Measurements from ENCODE around the gene MFAP5.
"Not testable (repeated sequence)": the region's sequence is repeated elsewhere in the genome, so short reads cannot be mapped to it uniquely, and the experiment has no call there.

The MFAP5 gene

DNA sequence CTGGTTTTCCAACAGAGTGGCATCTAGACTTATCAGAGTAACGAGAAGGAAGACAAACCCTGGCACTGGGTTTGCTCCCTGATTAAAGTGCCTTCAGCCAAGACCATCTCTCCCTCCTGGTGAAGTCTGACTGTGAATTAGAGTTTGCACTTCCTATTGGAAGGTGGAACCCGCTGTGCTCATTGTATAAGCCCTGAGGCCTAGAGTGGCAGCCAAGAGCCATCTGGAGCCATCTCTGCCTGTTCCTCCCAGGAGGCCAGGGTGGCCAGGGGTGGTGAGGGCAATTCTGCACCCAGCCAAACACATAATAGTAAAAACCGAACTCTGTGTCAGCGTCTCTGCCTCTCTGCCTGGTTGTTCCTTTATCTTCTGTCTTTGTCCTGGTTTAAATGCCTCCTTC lies 25.0 kb downstream of the MFAP5 start:
- Histone ChIP-seq H3K4me1 (ENCODE audit: control insufficient read depth, insufficient read depth, low read length) (no peaks in the 10 kb centered on the region), H3K9ac (ENCODE audit: low read length) (no peak overlapping the region), H3K27me3 (ENCODE audit: control insufficient read depth, insufficient read depth, low read length) (no peaks in the 10 kb centered on the region), H3K27ac (ENCODE audit: low read depth, low read length) (no peak overlapping the region), H3K4me3 (ENCODE audit: low read length) (no peak overlapping the region), H3K36me3 (ENCODE audit: control insufficient read depth, insufficient read depth, low read length) (no peaks in the 10 kb centered on the region)

DNA sequence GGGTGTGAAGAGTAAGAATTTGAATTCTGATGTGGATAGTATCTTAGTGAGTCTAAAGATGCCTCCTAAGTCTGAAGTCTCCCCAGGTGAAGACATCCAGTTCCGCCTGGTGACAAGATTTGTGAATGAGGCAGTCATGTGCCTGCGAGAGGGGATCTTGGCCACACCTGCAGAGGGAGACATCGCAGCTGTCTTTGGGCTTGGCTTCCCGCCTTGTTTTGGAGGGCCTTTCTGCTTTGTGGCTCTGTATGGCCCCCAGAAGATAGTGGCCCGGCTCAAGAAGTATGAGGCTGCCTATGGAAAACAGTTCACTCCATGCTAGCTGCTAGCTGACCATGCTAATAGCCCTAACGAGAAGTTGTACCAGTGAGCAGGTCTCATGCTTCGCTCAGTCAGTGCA lies 25.4 kb downstream of the MFAP5 start:
- no peaks in the 10 kb centered on the region for H3K27me3 ChIP-seq (ENCODE audit: control insufficient read depth, insufficient read depth, low read length)
- no peak overlapping the region for H3K4me3 ChIP-seq (ENCODE audit: low read length)
- no peaks in the 10 kb centered on the region for H3K36me3 ChIP-seq (ENCODE audit: control insufficient read depth, insufficient read depth, low read length)
- no peaks in the 10 kb centered on the region for H3K4me1 ChIP-seq (ENCODE audit: control insufficient read depth, insufficient read depth, low read length)
- H3K9ac ChIP-seq (ENCODE audit: low read length) = no peak overlapping the region
- H3K27ac ChIP-seq (ENCODE audit: low read depth, low read length) = no peak overlapping the region

DNA sequence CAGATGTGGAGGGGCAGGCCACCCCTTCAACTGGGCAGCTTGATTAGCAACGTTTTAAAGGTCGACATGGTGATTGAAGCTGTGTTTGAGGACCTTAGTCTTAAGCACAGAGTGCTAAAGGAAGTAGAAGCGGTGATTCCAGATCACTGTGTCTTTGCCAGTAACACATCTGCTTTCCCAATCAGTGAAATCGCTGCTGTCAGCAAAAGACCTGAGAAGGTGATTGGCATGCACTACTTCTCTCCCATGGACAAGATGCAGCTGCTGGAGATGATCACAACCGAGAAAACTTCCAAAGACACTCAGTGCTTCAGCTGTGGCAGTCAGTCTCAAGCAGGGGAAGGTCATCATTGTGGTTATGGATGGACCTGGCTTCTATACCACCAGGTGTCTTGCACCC lies 26.0 kb downstream of the MFAP5 start:
- H3K4me3 ChIP-seq (ENCODE audit: low read length) = no peak overlapping the region
- no peaks in the 10 kb centered on the region for H3K4me1 ChIP-seq (ENCODE audit: control insufficient read depth, insufficient read depth, low read length)
- H3K27me3 ChIP-seq (ENCODE audit: control insufficient read depth, insufficient read depth, low read length) = no peaks in the 10 kb centered on the region
- no peaks in the 10 kb centered on the region for H3K36me3 ChIP-seq (ENCODE audit: control insufficient read depth, insufficient read depth, low read length)
- no peak overlapping the region for H3K27ac ChIP-seq (ENCODE audit: low read depth, low read length)
- no peak overlapping the region for H3K9ac ChIP-seq (ENCODE audit: low read length)

DNA sequence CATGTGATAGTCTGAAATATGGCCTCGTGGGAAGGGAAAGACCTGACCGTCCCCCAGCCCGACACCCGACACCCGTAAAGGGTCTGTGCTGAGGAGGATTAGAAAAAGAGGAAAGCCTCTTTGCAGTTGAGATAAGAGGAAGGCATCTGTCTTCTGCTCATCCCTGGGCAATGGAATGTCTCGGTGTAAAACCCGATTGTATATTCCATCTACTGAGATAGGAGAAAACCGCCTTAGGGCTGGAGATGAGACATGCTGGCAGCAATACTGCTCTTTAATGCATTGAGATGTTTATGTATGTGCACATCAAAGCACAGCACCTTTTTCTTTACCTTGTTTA lies 26.6 kb downstream of the MFAP5 start:
- H3K4me3 ChIP-seq (ENCODE audit: low read length); H3K27me3 ChIP-seq (ENCODE audit: control insufficient read depth, insufficient read depth, low read length); H3K4me1 ChIP-seq (ENCODE audit: control insufficient read depth, insufficient read depth, low read length); H3K9ac ChIP-seq (ENCODE audit: low read length); H3K36me3 ChIP-seq (ENCODE audit: control insufficient read depth, insufficient read depth, low read length); H3K27ac ChIP-seq (ENCODE audit: low read depth, low read length): not testable (repeated sequence)

DNA sequence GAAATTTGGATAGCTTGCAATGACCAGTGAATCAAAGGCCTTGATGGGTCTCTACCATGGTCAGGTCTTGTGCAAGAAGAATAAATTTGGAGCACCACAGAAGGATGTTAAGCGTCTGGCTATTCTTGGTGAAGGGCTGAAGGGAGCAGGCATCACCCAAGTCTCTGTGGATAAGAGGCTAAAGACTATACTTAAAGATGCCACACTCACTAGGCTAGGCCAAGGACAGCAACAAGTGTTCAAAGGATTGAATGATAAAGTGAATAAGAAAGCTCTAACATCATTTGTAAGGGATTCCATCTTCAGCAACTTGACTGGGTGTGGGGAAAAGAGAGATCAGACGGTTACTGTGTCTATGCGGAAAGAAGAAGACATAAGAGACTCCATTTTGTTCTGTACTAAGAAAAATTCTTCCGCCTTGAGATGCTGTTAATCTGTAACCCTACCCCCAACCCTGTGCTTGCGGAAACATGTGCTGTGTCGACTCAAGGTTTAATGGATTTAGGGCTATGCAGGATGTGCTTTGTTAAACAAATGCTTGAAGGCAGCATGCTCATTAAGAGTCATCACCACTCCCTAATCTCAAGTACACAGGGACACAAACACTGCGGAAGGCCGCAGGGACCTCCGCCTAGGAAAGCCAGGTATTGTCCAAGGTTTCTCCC lies 27.2 kb downstream of the MFAP5 start:
- not testable (repeated sequence) for H3K4me1 ChIP-seq (ENCODE audit: control insufficient read depth, insufficient read depth, low read length); H3K27me3 ChIP-seq (ENCODE audit: control insufficient read depth, insufficient read depth, low read length); H3K36me3 ChIP-seq (ENCODE audit: control insufficient read depth, insufficient read depth, low read length); H3K27ac ChIP-seq (ENCODE audit: low read depth, low read length); H3K4me3 ChIP-seq (ENCODE audit: low read length); H3K9ac ChIP-seq (ENCODE audit: low read length)

DNA sequence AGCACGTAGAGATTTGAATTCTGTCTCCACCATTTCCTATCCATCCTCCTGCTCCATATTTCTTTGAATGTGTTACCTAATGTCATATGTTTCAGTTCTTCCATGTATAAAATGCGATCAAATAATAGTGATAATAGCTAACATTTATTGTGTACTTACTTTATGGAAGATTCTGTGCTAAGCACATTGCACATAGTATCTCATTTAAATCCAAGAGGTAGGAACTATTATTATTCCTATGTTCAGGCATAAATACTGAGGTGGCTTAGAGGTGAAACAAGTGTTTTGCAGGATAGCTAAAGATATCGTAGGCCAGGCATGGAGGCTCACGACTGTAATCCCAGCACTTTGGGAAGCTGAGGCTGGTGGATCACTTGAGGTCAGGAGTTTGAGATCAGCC lies 32.5 kb downstream of the MFAP5 start:
- H3K27ac ChIP-seq (ENCODE audit: low read depth, low read length) = no peak overlapping the region
- H3K27me3 ChIP-seq (ENCODE audit: control insufficient read depth, insufficient read depth, low read length) = no peaks in the 10 kb centered on the region
- no peaks in the 10 kb centered on the region for H3K4me1 ChIP-seq (ENCODE audit: control insufficient read depth, insufficient read depth, low read length)
- H3K36me3 ChIP-seq (ENCODE audit: control insufficient read depth, insufficient read depth, low read length) = no peaks in the 10 kb centered on the region
- no peak overlapping the region for H3K9ac ChIP-seq (ENCODE audit: low read length)
- no peak overlapping the region for H3K4me3 ChIP-seq (ENCODE audit: low read length)

DNA sequence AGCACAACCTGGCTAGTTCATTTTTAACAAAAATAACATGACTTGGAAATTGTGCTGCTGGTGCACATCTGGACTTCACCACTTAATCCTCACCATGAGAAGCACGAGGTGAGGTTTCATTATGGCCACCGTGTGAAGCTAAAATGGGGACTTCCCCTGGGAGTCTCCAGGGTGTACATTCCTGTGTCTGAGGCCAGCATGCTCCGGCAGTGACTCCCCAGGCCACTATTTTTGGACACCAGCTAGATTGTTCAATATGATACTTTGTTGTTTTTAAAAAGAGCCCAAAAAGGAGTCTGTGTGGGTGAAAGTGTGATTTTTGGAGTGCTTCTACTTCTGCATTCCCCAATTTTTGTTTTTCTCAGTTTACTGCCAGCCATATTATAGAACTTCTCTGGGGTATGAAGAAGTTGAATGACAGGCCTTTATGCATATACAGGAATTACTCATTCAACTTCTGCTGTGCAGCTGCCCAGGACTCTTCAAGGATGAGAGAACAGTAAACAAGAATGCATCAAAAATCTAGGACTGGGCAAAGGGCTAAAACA lies 33.1 kb downstream of the MFAP5 start:
- no peaks in the 10 kb centered on the region for H3K4me1 ChIP-seq (ENCODE audit: control insufficient read depth, insufficient read depth, low read length)
- H3K4me3 ChIP-seq (ENCODE audit: low read length) = no peak overlapping the region
- H3K27ac ChIP-seq (ENCODE audit: low read depth, low read length) = no peak overlapping the region
- no peaks in the 10 kb centered on the region for H3K27me3 ChIP-seq (ENCODE audit: control insufficient read depth, insufficient read depth, low read length)
- H3K9ac ChIP-seq (ENCODE audit: low read length) = no peak overlapping the region
- H3K36me3 ChIP-seq (ENCODE audit: control insufficient read depth, insufficient read depth, low read length) = no peaks in the 10 kb centered on the region

DNA sequence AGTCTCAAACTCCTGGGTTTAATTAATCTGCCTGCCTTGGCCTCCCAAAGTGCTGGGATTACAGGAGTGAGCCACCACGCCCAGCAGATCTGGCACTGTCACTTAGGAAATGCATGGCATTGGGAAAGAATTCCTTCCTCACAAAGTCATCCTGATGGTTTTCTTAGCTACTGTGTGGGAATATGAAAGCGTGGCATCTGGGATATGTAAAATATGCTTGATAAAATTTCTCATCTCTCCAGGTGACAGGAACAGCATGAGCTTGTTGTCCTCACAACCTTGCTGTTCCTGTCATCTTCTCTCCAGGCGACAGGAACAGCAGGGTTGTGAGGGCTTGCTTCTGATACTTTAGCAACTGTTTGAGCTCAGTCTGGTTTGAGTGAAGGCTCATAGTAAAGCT lies 33.9 kb downstream of the MFAP5 start:
- no peak overlapping the region for H3K27ac ChIP-seq (ENCODE audit: low read depth, low read length)
- no peaks in the 10 kb centered on the region for H3K36me3 ChIP-seq (ENCODE audit: control insufficient read depth, insufficient read depth, low read length)

DNA sequence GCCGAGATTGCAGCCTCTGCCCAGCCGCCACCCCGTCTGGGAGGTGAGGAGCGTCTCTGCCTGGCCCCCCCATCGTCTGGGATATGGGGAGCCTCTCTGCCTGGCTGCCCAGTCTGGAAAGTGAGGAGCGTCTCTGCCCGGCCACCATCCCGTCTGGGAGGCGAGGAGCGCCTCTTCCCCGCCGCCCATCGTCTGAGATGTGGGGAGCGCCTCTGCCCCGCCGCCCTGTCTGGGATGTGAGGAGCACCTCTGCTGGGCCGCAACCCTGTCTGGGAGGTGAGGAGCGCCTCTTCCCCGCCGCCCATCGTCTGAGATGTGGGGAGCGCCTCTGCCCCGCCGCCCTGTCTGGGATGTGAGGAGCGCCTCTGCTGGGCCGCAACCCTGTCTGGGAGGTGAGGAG lies 37.9 kb downstream of the MFAP5 start:
- H3K27me3 ChIP-seq (ENCODE audit: control insufficient read depth, insufficient read depth, low read length); H3K4me3 ChIP-seq (ENCODE audit: low read length); H3K9ac ChIP-seq (ENCODE audit: low read length); H3K4me1 ChIP-seq (ENCODE audit: control insufficient read depth, insufficient read depth, low read length); H3K27ac ChIP-seq (ENCODE audit: low read depth, low read length); H3K36me3 ChIP-seq (ENCODE audit: control insufficient read depth, insufficient read depth, low read length): not testable (repeated sequence)

More for the DNA sequence above, 33.9 kb downstream of the MFAP5 start:
- Histone ChIP-seq H3K4me3 (ENCODE audit: low read length) (no peak overlapping the region), H3K4me1 (ENCODE audit: control insufficient read depth, insufficient read depth, low read length) (no peaks in the 10 kb centered on the region), H3K9ac (ENCODE audit: low read length) (no peak overlapping the region), H3K27me3 (ENCODE audit: control insufficient read depth, insufficient read depth, low read length) (no peaks in the 10 kb centered on the region)

DNA sequence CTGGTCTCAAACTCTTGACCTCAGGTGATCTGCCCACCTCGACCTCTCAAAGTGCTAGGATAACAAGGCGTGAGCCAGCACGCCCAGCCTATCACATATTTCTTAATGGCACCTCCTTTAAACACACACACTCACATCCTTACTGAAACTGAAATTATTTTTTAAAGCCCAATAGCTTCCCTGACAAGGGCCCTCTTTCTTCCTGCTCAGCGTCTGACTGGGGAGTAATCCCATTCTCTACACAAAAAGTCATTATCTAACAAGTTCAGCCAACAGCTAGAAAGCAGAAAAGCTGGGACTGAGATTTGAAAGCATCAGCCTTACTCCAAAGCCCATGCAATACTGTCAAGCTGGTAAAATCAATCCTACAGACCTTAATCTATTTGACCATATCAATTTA lies 40.0 kb downstream of the MFAP5 start:
- Histone ChIP-seq H3K4me1 (ENCODE audit: control insufficient read depth, insufficient read depth, low read length) (no peaks in the 10 kb centered on the region), H3K27ac (ENCODE audit: low read depth, low read length) (no peak overlapping the region), H3K36me3 (ENCODE audit: control insufficient read depth, insufficient read depth, low read length) (no peaks in the 10 kb centered on the region), H3K9ac (ENCODE audit: low read length) (no peak overlapping the region), H3K27me3 (ENCODE audit: control insufficient read depth, insufficient read depth, low read length) (no peaks in the 10 kb centered on the region), H3K4me3 (ENCODE audit: low read length) (no peak overlapping the region)

DNA sequence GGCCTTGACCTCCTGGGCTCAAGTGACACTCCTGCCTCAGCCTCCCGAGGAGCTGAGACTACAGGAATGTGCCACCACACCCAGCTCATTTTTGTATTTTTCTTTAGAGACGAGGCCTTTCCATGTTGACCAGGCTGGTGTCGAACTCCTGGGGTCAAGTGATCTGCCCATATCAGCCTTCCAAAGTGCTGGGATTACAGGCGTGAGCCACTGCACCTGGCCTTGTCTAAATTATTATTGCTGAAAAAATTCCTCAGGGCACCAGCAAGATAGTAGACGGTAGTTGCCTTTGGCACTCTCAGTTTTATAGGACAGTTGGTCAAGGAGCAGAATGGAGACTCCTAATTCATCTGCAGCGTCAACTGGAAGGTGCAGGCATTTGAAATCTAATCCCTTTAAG lies 47.4 kb downstream of the MFAP5 start:
- no peak overlapping the region for H3K4me3 ChIP-seq (ENCODE audit: low read length)
- H3K36me3 ChIP-seq (ENCODE audit: control insufficient read depth, insufficient read depth, low read length) = no peaks in the 10 kb centered on the region
- no peaks in the 10 kb centered on the region for H3K27me3 ChIP-seq (ENCODE audit: control insufficient read depth, insufficient read depth, low read length)
- H3K27ac ChIP-seq (ENCODE audit: low read depth, low read length) = no peak overlapping the region
- no peak overlapping the region for H3K9ac ChIP-seq (ENCODE audit: low read length)
- no peaks in the 10 kb centered on the region for H3K4me1 ChIP-seq (ENCODE audit: control insufficient read depth, insufficient read depth, low read length)

DNA sequence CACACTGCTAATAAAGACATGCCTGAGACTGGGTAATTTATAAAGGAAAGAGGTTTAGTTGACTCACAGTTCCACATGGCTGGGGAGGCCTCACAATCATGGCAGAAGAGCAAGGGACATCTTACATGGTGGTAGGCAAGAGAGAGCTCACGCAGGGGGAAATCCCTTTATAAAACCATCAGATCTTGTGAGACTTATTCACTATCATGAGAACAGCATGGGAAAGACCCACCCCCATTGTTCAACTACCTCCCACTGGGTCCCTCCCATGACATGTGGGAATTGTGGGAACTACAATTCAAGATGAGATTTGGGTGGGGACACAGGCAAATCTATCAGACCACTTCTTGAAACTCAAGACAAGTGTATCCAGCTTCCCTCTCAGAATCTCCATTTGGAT lies 48.7 kb downstream of the MFAP5 start:
- not testable (repeated sequence) for H3K4me1 ChIP-seq (ENCODE audit: control insufficient read depth, insufficient read depth, low read length); H3K9ac ChIP-seq (ENCODE audit: low read length); H3K27me3 ChIP-seq (ENCODE audit: control insufficient read depth, insufficient read depth, low read length); H3K4me3 ChIP-seq (ENCODE audit: low read length); H3K27ac ChIP-seq (ENCODE audit: low read depth, low read length); H3K36me3 ChIP-seq (ENCODE audit: control insufficient read depth, insufficient read depth, low read length)

DNA sequence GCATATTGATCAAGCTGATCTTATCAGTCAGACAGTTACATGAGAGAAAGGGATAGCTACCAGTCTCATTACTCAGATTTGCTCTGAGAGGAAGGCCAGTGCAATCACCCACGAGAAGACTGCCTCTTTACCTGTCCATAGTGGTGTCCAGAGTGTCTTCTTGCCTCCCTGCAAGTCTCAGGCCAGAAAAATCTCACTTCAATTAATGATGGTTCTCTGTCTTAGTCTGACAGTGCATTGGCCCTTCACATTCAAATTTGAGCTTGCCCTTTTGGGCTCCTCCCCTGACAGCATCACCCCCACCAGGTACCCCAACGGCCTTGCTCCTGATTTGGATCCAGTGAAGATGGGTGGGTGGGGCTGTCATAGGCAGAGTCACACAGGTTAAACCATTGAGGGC lies 50.0 kb downstream of the MFAP5 start, which contains the start of gene AICDA:
Gene AICDA, minus strand, starts transcription at position 231 of the 400 bp plus-strand sequence. Its CDS starts 92 bp downstream, at position 139.
- H3K27ac ChIP-seq (ENCODE audit: low read depth, low read length) = no peak within 1 kb of the TSS
- no peaks in the 10 kb centered on the region for H3K27me3 ChIP-seq (ENCODE audit: control insufficient read depth, insufficient read depth, low read length)
- H3K4me3 ChIP-seq (ENCODE audit: low read length) = no peak within 1 kb of the TSS
- no peak within 1 kb of the TSS for H3K9ac ChIP-seq (ENCODE audit: low read length)
- no peaks in the 10 kb centered on the region for H3K4me1 ChIP-seq (ENCODE audit: control insufficient read depth, insufficient read depth, low read length)
- H3K36me3 ChIP-seq (ENCODE audit: control insufficient read depth, insufficient read depth, low read length) = no peaks in the 10 kb centered on the region
